H1 (cell line): Measurements from ENCODE around the gene DMC1. TPM values are rescaled to one million over a fixed set of nuclear protein-coding genes. Genes with fewer than 3 reads are reported as not detected.

ENCODE experiments used
- BCL11A ChIP-seq, 2 experiments: IDR thresholded peaks; one replicate each; pipeline ENCODE4 v1.6.1; 2011; ENCODE audit warnings: low read depth in 2 of 2, low read length in 2 of 2, mild to moderate bottlenecking in 2 of 2
- CEBPB ChIP-seq: IDR thresholded peaks from 2 replicates; pipeline ENCODE4 v1.6.1; 2012; ENCODE audit warnings: low read depth, low read length
- HDAC2 ChIP-seq, 2 experiments: fragments of 300-600 bp in 1 of 2; sonication (generic) in 1 of 2; IDR thresholded peaks; 2 replicates each; pipeline ENCODE4 v1.6.1; 2011 to 2012; ENCODE audit warnings: low read depth in 2 of 2, low read length in 2 of 2, mild to moderate bottlenecking in 2 of 2, moderate library complexity in 2 of 2, borderline replicate concordance in 1 of 2, inconsistent platforms in 1 of 2
- MAFK ChIP-seq: IDR thresholded peaks from 2 replicates; pipeline ENCODE4 v1.6.1; 2012; ENCODE audit warnings: low read depth, mild to moderate bottlenecking, improper control_type of control experiment, low read length
- NRF1 ChIP-seq: IDR thresholded peaks from 2 replicates; pipeline ENCODE4 v1.6.1; 2011; ENCODE audit warnings: mild to moderate bottlenecking, low read depth, low read length, improper control_type of control experiment
- SIRT6 ChIP-seq: IDR thresholded peaks from one replicate; pipeline ENCODE4 v1.7.1; 2012; ENCODE audit warnings: low read length, inconsistent platforms
- SUZ12 ChIP-seq: fragments of 200-600 bp; sonication (generic); IDR thresholded peaks from 2 replicates; pipeline ENCODE4 v1.6.1; 2012; ENCODE audit warnings: mild to moderate bottlenecking, inconsistent platforms, low read length, moderate library complexity, mixed read lengths
- polyA plus RNA-seq, 7 experiments: library from polyadenylated mRNA; depleted of rRNA in 3 of 7; stranded (reverse) in 5 of 7; unstranded in 2 of 7; fragments of >200 nt in 5 of 7; fragments of 200-250 nt in 2 of 7; gene quantifications; 1 replicate in 5 of 7; 2 replicates in 1 of 7; 4 replicates in 1 of 7; pipeline versions ENCODE4 v1.2.1 to v1.2.3, GENCODE V29; 2011 to 2013; ENCODE audit warnings: missing spikeins in 2 of 7, mixed read lengths in 2 of 7
- total RNA-seq: library from RNA; stranded (reverse); fragmentation: NEBNext Ultra II Directional; extraction: Animal tissue kit (Norgen Biotek cat#: 25700); gene quantifications from 2 replicates; pipeline ENCODE4 v1.2.1, GENCODE V29; 2021

The DMC1 gene
- total and polyA plus RNA-seq, 2 of the 8 experiments (the other 6 are each of a cell fraction or from before 2014, with no cell fraction given), result 3.8 to 7.2 TPM

GRCh38 chr22:38602166-38602565 is 32.2 kb upstream of the DMC1 start (continued):
- TF ChIP-seq CEBPB, result no peak
- TF ChIP-seq NRF1, result no peak
- no peak for TF ChIP-seq MAFK
- no peak for TF ChIP-seq HDAC2 (IDR thresholded peaks at IDR 0.05; ENCODE audit: borderline replicate concordance in 1 of 2, low read depth in 2 of 2, low read length in 2 of 2)
- TF ChIP-seq BCL11A (IDR thresholded peaks at IDR 0.05; ENCODE audit: low read depth in 2 of 2, low read length in 2 of 2), result no peak
- TF ChIP-seq SIRT6, result no peak
- TF ChIP-seq SUZ12, result no peak
